Smooth muscle cell of the brain vasculature (primary cell): ENCODE results near the gene SMTN.
A peak's percentile ranks its signal among the peaks of the same experiment; 100 is the strongest.
"Not testable (repeated sequence)": the region's sequence is repeated elsewhere in the genome, so short reads cannot be mapped to it uniquely, and the experiment has no call there.

Experiments used
- DNase-seq: peaks from one replicate; pipeline ENCODE4 v3.0.0-alpha.2; 2012; ENCODE audit warnings: low read depth, low spot score

Gene SMTN

GRCh38 chr22:31104869-31105268, 23.8 kb downstream of the SMTN start:
- no peak for DNase-seq

GRCh38 chr22:31105282-31105929, 24.3 kb downstream of the SMTN start:
- no peak for DNase-seq

GRCh38 chr22:31106001-31106571, 25.0 kb downstream of the SMTN start:
- no peak for DNase-seq

GRCh38 chr22:31106731-31107177, 25.6 kb downstream of the SMTN start:
- DNase-seq: no peak

GRCh38 chr22:31107178-31107893, 26.2 kb downstream of the SMTN start, which contains the start of gene SELENOM:
TSS of gene SELENOM (minus strand) at chr22:31107568. CDS start at chr22:31107505, 63 bp downstream.
- peak; percentile 97 for DNase-seq

- DNase-seq: no peak
These were observed 26.7 kb downstream of the SMTN start for GRCh38 chr22:31107894-31108218.

GRCh38 chr22:31112547-31113091, 31.5 kb downstream of the SMTN start:
- DNase-seq: not testable (repeated sequence)

GRCh38 chr22:31118046-31118820, 37.1 kb downstream of the SMTN start:
- no peak for DNase-seq

- no peak for DNase-seq
These were observed 38.1 kb downstream of the SMTN start for GRCh38 chr22:31119026-31119717.

- DNase-seq: no peak
These were observed 39.1 kb downstream of the SMTN start for GRCh38 chr22:31120230-31120629.

- no peak for DNase-seq
These were observed 39.5 kb downstream of the SMTN start for GRCh38 chr22:31120642-31121041.

GRCh38 chr22:31121403-31121802, 40.3 kb downstream of the SMTN start:
- no peak for DNase-seq

- no peak for DNase-seq
These were observed 41.0 kb downstream of the SMTN start for GRCh38 chr22:31122196-31122531.

GRCh38 chr22:31122532-31123291, 41.6 kb downstream of the SMTN start, which contains the start of gene INPP5J:
TSS of gene INPP5J (plus strand) at chr22:31122966. CDS start at chr22:31123015, 49 bp downstream.
- no peak for DNase-seq

GRCh38 chr22:31123292-31123602, 42.1 kb downstream of the SMTN start:
- no peak for DNase-seq

GRCh38 chr22:31124290-31124689, 43.2 kb downstream of the SMTN start:
- DNase-seq: no peak

GRCh38 chr22:31124811-31125465, 43.8 kb downstream of the SMTN start:
- DNase-seq: no peak

GRCh38 chr22:31125521-31126117, 44.5 kb downstream of the SMTN start:
- DNase-seq: no peak

GRCh38 chr22:31126128-31126868, 45.2 kb downstream of the SMTN start:
- DNase-seq: no peak
